Panc1 (cell line): ENCODE results near the gene HLA-G.

Source experiments
- POLR2AphosphoS5 ChIP-seq: IDR thresholded peaks from 2 replicates; pipeline ENCODE4 v1.6.1; 2012; ENCODE audit warnings: mild to moderate bottlenecking, low read depth, low read length, moderate library complexity
- REST ChIP-seq, 2 experiments: IDR thresholded peaks; 2 replicates each; pipeline ENCODE4 v1.6.1; 2011 to 2012; ENCODE audit warnings: low read depth in 2 of 2, control low read depth in 1 of 2, low read length in 1 of 2, mild to moderate bottlenecking in 1 of 2, moderate library complexity in 1 of 2; ENCODE audit not compliant: insufficient read depth in 1 of 2
- SIN3A ChIP-seq: IDR thresholded peaks from 2 replicates; pipeline ENCODE4 v1.6.1; 2012; ENCODE audit warnings: low read depth, mild to moderate bottlenecking, low read length, moderate library complexity, borderline replicate concordance; ENCODE audit not compliant: insufficient read depth
- TF ChIP-seq, protein P1 (sequence below): fragments of 450-650 bp; IDR thresholded peaks from 2 replicates; pipeline ENCODE4 v1.5.1; 2017; ENCODE audit warnings: mild to moderate bottlenecking

GRCh38 chr6:29834564-29835436 is 7.2 kb downstream of the HLA-G start:
- no peak for TF ChIP-seq SIN3A
- TF ChIP-seq, protein P1, sequence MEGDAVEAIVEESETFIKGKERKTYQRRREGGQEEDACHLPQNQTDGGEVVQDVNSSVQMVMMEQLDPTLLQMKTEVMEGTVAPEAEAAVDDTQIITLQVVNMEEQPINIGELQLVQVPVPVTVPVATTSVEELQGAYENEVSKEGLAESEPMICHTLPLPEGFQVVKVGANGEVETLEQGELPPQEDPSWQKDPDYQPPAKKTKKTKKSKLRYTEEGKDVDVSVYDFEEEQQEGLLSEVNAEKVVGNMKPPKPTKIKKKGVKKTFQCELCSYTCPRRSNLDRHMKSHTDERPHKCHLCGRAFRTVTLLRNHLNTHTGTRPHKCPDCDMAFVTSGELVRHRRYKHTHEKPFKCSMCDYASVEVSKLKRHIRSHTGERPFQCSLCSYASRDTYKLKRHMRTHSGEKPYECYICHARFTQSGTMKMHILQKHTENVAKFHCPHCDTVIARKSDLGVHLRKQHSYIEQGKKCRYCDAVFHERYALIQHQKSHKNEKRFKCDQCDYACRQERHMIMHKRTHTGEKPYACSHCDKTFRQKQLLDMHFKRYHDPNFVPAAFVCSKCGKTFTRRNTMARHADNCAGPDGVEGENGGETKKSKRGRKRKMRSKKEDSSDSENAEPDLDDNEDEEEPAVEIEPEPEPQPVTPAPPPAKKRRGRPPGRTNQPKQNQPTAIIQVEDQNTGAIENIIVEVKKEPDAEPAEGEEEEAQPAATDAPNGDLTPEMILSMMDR = peak; percentile 83
- TF ChIP-seq REST (IDR thresholded peaks at IDR 0.05; ENCODE audit: insufficient read depth in 1 of 2, low read depth in 2 of 2, low read length in 1 of 2) = no peak
- TF ChIP-seq POLR2AphosphoS5 = no peak
